ENCODE results near the gene CNTN4.

Gene CNTN4

DNA sequence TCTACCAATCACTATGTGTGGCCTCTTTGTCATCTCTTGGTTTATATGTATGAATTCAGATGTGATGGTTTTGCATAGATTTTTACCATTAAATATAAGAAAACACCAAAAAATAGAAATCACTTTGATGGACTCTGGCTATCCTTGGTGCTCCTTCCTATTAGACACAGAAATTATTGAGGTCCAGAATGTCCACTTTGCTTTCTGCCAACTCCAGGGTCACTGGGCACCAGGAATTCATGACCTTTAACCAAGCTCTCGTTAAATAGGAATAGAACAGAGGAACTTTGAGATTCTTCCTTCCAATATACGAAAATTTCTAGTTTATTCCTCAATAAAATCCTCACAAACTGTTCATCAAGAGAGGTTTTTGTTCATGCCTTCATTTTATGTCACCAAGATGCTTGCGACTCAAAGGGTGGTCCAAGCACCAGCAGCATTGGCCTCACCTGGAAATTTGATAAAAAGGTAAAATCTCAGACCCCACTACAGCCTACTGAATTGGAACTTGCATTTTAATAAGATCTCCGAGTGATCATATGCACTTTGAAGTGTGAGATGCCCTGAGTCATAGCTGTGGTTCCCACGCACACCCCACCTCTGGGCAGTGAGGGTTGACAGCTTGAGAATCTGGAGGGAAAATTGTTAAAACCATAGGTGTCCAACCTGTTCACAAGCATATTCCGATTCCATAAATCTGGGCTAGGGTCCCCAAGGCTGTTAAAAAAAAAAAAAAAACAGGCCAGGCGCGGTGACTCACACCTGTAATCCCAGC lies 725.0 kb downstream of the CNTN4 start:
- DNase-seq = no peak
- Histone ChIP-seq H3K36me3 (replicated peaks) (no peaks in the 10 kb centered on the region), H3K27me3 (replicated peaks) (no peaks in the 10 kb centered on the region), H3K4me3 (ENCODE audit: low read depth, low read length) (no peak overlapping the region), H3K27ac (no peak overlapping the region)
- TF ChIP-seq, protein P1, sequence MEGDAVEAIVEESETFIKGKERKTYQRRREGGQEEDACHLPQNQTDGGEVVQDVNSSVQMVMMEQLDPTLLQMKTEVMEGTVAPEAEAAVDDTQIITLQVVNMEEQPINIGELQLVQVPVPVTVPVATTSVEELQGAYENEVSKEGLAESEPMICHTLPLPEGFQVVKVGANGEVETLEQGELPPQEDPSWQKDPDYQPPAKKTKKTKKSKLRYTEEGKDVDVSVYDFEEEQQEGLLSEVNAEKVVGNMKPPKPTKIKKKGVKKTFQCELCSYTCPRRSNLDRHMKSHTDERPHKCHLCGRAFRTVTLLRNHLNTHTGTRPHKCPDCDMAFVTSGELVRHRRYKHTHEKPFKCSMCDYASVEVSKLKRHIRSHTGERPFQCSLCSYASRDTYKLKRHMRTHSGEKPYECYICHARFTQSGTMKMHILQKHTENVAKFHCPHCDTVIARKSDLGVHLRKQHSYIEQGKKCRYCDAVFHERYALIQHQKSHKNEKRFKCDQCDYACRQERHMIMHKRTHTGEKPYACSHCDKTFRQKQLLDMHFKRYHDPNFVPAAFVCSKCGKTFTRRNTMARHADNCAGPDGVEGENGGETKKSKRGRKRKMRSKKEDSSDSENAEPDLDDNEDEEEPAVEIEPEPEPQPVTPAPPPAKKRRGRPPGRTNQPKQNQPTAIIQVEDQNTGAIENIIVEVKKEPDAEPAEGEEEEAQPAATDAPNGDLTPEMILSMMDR (IDR thresholded peaks at IDR 0.05; ENCODE audit: low read depth, low read length, missing control alignments) = no peak
- in situ Hi-C loops (cut with HindIII; ENCODE audit: low pct_ligation_motif_present, low sequenced_read_pairs) = no loop called here

DNA sequence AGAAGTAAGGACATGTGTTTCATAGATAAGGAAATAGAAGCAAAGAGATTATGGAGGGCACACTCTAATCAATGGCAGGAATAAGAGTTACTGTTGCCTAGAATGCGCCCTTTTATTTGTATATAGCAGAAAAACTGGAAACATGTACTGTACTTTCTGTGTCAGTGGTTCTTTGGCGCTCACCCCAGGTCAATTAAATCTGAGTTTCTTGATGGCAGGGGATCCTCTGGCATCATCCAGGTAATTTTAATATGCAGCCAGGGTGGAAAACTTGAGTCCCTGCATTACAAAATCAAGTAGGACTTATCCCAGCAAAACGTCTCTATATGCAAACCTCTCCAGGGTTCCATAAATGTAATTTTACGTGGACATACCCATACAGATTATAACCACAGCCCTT lies 727.4 kb downstream of the CNTN4 start:
- in situ Hi-C loops (cut with HindIII; ENCODE audit: low pct_ligation_motif_present, low sequenced_read_pairs) = no loop called here
- Histone ChIP-seq H3K4me3 (ENCODE audit: low read depth, low read length) (no peak overlapping the region), H3K27ac (no peak overlapping the region), H3K36me3 (replicated peaks) (no peaks in the 10 kb centered on the region), H3K27me3 (replicated peaks) (no peaks in the 10 kb centered on the region)
- TF ChIP-seq, protein P1 (IDR thresholded peaks at IDR 0.05; ENCODE audit: low read depth, low read length, missing control alignments) = no peak
- no peak for DNase-seq

DNA sequence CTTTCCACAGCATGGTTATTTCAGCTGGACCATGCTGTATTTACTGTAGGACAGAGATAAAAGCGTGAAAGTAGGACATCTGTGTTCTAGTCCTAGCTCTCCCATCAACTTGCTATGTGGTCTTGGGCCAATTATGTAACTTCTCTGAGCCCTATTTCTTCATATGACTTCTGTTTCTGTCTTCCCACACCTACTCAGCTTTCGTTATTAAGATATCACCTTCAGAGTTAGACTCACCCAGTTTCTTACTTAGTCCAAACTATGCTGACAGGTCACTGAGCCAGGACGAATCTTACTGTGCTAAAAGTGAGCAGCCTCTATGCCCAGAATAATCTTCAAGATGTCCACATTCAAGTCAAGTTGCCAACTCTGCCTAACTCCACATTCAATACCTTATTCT lies 727.8 kb downstream of the CNTN4 start:
- in situ Hi-C loops (cut with HindIII; ENCODE audit: low pct_ligation_motif_present, low sequenced_read_pairs) = no loop called here
- Histone ChIP-seq H3K36me3 (replicated peaks) (no peaks in the 10 kb centered on the region), H3K27ac (no peak overlapping the region), H3K4me3 (ENCODE audit: low read depth, low read length) (no peak overlapping the region), H3K27me3 (replicated peaks) (no peaks in the 10 kb centered on the region)
- DNase-seq = no peak
- TF ChIP-seq, protein P1 (IDR thresholded peaks at IDR 0.05; ENCODE audit: low read depth, low read length, missing control alignments) = no peak

DNA sequence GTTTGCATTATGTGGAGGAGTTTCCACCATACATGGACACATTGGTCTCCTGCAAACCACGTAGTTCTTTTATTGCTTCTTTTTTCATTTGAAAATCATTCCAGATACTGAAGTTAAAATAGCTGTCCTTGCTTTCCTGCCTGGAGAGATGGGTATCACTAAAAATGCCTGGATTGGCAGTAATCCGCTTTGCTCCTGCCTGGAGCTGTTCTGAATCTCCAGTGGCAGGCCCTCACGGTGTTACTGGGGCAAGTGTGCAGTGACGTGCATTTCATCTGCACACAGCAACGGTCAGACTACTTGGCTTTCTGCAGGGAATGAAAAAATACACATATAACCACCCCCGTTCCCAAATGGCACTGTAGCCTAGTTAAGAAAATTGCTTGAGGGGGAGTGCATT lies 738.6 kb downstream of the CNTN4 start:
- no peak for DNase-seq
- in situ Hi-C loops (cut with HindIII; ENCODE audit: low pct_ligation_motif_present, low sequenced_read_pairs) = no loop called here
- TF ChIP-seq, protein P1 (IDR thresholded peaks at IDR 0.05; ENCODE audit: low read depth, low read length, missing control alignments) = no peak
- H3K4me3 ChIP-seq (ENCODE audit: low read depth, low read length) = no peak overlapping the region
- H3K27me3 ChIP-seq (replicated peaks) = no peaks in the 10 kb centered on the region
- H3K27ac ChIP-seq = no peak overlapping the region
- H3K36me3 ChIP-seq (replicated peaks) = no peaks in the 10 kb centered on the region

DNA sequence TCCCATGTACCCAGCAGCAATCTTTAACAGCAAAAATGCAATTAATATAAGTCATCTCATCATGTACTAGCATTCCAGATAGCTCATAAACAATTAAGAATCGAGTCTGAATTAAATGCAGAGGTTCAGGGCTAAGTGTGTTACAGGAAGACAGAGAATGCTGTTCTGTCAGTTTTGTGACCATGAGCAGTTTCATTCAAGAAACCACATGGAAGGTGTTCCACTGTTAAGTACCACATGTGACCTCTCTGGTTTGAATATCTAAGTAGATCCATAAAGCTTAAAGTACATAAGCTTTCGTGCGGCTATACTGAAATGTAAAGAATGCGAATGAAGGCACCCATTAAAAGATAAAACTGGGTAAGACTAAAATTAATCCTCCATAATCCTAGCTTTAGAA lies 739.2 kb downstream of the CNTN4 start:
- H3K36me3 ChIP-seq (replicated peaks) = no peaks in the 10 kb centered on the region
- DNase-seq = no peak
- H3K4me3 ChIP-seq (ENCODE audit: low read depth, low read length) = no peak overlapping the region
- TF ChIP-seq, protein P1 (IDR thresholded peaks at IDR 0.05; ENCODE audit: low read depth, low read length, missing control alignments) = no peak
- no peak overlapping the region for H3K27ac ChIP-seq
- in situ Hi-C loops (cut with HindIII; ENCODE audit: low pct_ligation_motif_present, low sequenced_read_pairs) = no loop called here
- no peaks in the 10 kb centered on the region for H3K27me3 ChIP-seq (replicated peaks)

All from brain microvascular endothelial cell (primary cell).